ENCODE results near the gene CRY1. TPM values are rescaled to one million over a fixed set of nuclear protein-coding genes. Genes with fewer than 3 reads are reported as not detected.

Gene CRY1
- total and polyA plus RNA-seq, 9 of the 15 experiments (the other 6 are each of a cell fraction or from before 2014, with no cell fraction given), result 8.7 to 33.3 (median 25.2) TPM

DNA sequence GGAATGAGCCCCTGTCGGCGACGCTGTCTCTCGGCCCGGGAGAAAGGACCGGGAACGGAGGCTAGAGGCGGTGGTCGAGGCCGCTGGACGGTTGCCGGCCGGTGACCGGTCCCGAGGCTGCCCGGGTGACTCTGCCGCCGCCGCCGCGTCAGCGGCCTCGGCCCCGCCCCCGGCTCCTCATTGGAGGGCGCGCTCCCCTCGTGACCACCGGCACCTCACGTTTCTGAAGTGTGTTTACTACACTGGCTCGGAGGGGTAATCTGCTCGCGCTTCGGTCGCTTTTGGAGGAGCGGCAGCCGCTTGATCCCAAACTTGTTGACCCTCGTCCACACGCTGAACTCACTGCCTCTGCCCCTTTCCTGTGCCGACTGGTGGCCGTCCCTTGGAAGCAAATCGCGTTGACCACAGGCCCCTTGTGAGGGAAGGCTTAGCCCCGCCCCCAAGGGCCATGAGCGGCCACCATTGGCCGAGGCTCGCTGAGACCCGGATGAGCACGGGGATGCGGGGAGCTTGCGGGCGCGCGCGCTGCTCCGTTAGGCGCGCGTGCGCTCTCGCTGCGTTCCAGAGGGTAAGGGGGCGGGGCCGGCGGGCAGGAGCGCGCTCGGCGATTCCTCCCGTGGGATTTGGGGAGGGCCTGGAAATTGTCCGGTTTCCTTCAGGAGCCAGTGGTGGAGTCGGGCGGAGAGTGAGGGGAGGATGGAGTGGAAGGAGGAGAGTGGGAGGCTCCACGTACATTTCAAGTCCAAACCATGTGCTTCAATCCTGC is at the start of gene CRY1 (continued):
- TF ChIP-seq ZNF121 (CRISPR knock-in tag; conservative IDR thresholded peaks at IDR 0.05) (no peak), CBX3 (IDR thresholded peaks at IDR 0.05; ENCODE audit: borderline replicate concordance in 1 of 2, low read length in 2 of 2) (peak in 1 of 2 experiments; percentile 20; a peak in 1 of 3 replicates), EP400 (IDR thresholded peaks at IDR 0.05) (peak; percentile 90), FOS (IDR thresholded peaks at IDR 0.05; ENCODE audit: extremely low read depth, insufficient read length) (peak; percentile 56), ZNF124 (CRISPR knock-in tag; IDR thresholded peaks at IDR 0.05) (no peak), SPI1 (IDR thresholded peaks at IDR 0.05; ENCODE audit: borderline replicate concordance, low read depth, low read length) (no peak), BMI1 (IDR thresholded peaks at IDR 0.05; ENCODE audit: low read length) (no peak), FOXM1 (IDR thresholded peaks at IDR 0.05; ENCODE audit: low read depth) (no peak), FOXM1 (CRISPR knock-in tag; IDR thresholded peaks at IDR 0.05; ENCODE audit: low read depth) (peak; percentile 87; the same call in 1 of the 2 replicates)
- TF ChIP-seq, protein P1, sequence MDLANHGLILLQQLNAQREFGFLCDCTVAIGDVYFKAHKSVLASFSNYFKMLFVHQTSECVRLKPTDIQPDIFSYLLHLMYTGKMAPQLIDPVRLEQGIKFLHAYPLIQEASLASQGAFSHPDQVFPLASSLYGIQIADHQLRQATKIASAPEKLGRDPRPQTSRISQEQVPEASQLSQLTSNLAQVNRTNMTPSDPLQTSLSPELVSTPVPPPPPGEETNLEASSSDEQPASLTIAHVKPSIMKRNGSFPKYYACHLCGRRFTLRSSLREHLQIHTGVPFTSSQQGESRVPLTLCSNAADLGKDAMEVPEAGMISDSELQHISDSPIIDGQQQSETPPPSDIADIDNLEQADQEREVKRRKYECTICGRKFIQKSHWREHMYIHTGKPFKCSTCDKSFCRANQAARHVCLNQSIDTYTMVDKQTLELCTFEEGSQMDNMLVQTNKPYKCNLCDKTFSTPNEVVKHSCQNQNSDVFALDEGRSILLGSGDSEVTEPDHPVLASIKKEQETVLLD (IDR thresholded peaks at IDR 0.05), result 0 out of 2 replicates have a peak, but pooled peaks have one; percentile 12

All from K562 (cell line).